Measurements from ENCODE around the gene SPSB3. TPM values are rescaled to one million over a fixed set of nuclear protein-coding genes. Genes with fewer than 3 reads are reported as not detected.

The SPSB3 gene
- total and polyA plus RNA-seq, 9 of the 15 experiments (the other 6 are each of a cell fraction or from before 2014, with no cell fraction given): 0.39 to 37.4 (median 7.1) TPM

DNA sequence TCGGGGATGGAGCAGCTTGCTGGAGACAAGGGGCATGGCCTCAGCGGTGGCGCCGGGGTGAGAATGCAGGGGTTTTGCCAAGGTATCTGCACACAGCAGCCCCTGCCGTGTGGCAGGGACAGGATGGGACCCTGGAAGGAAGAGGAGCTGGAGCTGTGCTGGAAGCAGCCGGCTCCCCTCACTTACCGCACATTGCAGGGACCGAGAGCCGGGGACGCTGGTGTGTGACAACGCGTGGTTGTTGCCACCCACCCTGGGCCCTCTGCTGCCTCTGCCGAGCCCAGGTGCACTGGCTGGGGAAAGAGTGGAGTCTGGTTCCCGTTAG lies 3.4 kb upstream of the SPSB3 start:
- FAIRE-seq (no peak), DNase-seq (ENCODE audit: extremely low read depth in 1 of 4, low spot score in 3 of 4) (no peak), ATAC-seq (no peak)
- Histone ChIP-seq H3K9me1 (ENCODE audit: control insufficient read depth, insufficient read depth, low read length) (no peaks in the 10 kb centered on the region), H3K79me2 (ENCODE audit: control insufficient read depth, insufficient read depth, low read length) (peaks cover 53% of the 10 kb centered on the region), H4K20me1 (replicated peaks; ENCODE audit: control insufficient read depth, insufficient read depth, low read length) (peaks cover 3% of the 10 kb centered on the region; the same call in 1 of the 2 replicates), H3K4me3 (no peak overlapping the region), H3K27ac (ENCODE audit: extremely low read depth, low read depth, low read length) (no peak overlapping the region), H3K27me3 (ENCODE audit: control insufficient read depth in 2 of 2, insufficient read depth in 2 of 2, low read length in 2 of 2) (no peaks in the 10 kb centered on the region), H3K9ac (ENCODE audit: insufficient read depth in 1 of 2, low read depth in 2 of 2, low read length in 2 of 2) (peak overlapping the region in 1 of 2 experiments; percentile 58; a peak in 2 of 4 replicates), H3K4me2 (ENCODE audit: insufficient read depth, low read length) (no peak overlapping the region), H2AFZ (ENCODE audit: low read depth, low read length) (no peak overlapping the region), H3K4me1 (replicated peaks in 1 of 2; ENCODE audit: control insufficient read depth in 2 of 2, insufficient read depth in 2 of 2, low read length in 2 of 2) (peaks cover 4 to 85% of the 10 kb centered on the region in 2 experiments; a peak in 3 of 5 replicates), H3K9me3 (replicated peaks; ENCODE audit: control insufficient read depth, insufficient read depth, low read depth, low read length) (no peaks in the 10 kb centered on the region), H3K36me3 (ENCODE audit: control insufficient read depth, insufficient read depth, low read length) (peaks cover 59% of the 10 kb centered on the region; the same call in 1 of the 3 replicates)
- CTCF ChIA-PET (ENCODE audit: low intra/inter-chr PET ratio): no interaction called here
- BruUV-seq (replicated peaks): no TSS peak
- TF ChIP-seq, protein P1, sequence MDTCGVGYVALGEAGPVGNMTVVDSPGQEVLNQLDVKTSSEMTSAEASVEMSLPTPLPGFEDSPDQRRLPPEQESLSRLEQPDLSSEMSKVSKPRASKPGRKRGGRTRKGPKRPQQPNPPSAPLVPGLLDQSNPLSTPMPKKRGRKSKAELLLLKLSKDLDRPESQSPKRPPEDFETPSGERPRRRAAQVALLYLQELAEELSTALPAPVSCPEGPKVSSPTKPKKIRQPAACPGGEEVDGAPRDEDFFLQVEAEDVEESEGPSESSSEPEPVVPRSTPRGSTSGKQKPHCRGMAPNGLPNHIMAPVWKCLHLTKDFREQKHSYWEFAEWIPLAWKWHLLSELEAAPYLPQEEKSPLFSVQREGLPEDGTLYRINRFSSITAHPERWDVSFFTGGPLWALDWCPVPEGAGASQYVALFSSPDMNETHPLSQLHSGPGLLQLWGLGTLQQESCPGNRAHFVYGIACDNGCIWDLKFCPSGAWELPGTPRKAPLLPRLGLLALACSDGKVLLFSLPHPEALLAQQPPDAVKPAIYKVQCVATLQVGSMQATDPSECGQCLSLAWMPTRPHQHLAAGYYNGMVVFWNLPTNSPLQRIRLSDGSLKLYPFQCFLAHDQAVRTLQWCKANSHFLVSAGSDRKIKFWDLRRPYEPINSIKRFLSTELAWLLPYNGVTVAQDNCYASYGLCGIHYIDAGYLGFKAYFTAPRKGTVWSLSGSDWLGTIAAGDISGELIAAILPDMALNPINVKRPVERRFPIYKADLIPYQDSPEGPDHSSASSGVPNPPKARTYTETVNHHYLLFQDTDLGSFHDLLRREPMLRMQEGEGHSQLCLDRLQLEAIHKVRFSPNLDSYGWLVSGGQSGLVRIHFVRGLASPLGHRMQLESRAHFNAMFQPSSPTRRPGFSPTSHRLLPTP (IDR thresholded peaks at IDR 0.05; ENCODE audit: borderline replicate concordance, extremely low read depth, insufficient read length): no peak
- TF ChIP-seq SAFB2 (IDR thresholded peaks at IDR 0.05; ENCODE audit: borderline replicate concordance, low read depth, low read length, severe bottlenecking): no peak
- no peak for TF ChIP-seq SRF (CRISPR knock-in tag; IDR thresholded peaks at IDR 0.05)
- no peak for TF ChIP-seq KDM1A (IDR thresholded peaks at IDR 0.05)
- no peak for TF ChIP-seq ZNF3 (CRISPR knock-in tag; IDR thresholded peaks at IDR 0.05)
- TF ChIP-seq TCF7L2 (IDR thresholded peaks at IDR 0.05; ENCODE audit: low read depth, low read length): no peak
- TF ChIP-seq, protein P2, sequence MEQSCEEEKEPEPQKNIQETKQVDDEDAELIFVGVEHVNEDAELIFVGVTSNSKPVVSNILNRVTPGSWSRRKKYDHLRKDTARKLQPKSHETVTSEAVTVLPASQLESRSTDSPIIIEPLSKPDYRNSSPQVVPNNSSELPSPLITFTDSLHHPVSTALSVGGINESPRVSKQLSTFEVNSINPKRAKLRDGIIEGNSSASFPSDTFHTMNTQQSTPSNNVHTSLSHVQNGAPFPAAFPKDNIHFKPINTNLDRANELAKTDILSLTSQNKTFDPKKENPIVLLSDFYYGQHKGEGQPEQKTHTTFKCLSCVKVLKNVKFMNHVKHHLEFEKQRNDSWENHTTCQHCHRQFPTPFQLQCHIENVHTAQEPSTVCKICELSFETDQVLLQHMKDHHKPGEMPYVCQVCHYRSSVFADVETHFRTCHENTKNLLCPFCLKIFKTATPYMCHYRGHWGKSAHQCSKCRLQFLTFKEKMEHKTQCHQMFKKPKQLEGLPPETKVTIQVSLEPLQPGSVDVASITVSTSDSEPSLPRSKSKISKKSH (CRISPR knock-in tag; IDR thresholded peaks at IDR 0.05): no peak
- no peak for TF ChIP-seq JUN (IDR thresholded peaks at IDR 0.05; ENCODE audit: borderline replicate concordance, low read depth, low read length)
- TF ChIP-seq JUN (CRISPR knock-in tag; IDR thresholded peaks at IDR 0.05; ENCODE audit: borderline replicate concordance): no peak
- TF ChIP-seq SIN3A (IDR thresholded peaks at IDR 0.05; ENCODE audit: borderline replicate concordance in 2 of 2, control insufficient read depth in 1 of 2, low read depth in 2 of 2, low read length in 2 of 2): no peak
- TF ChIP-seq TAL1 (IDR thresholded peaks at IDR 0.05): no peak
- TF ChIP-seq BCL6 (CRISPR knock-in tag; IDR thresholded peaks at IDR 0.05): no peak
- no peak for TF ChIP-seq KDM2B (CRISPR knock-in tag; IDR thresholded peaks at IDR 0.05)
- TF ChIP-seq, protein P3, sequence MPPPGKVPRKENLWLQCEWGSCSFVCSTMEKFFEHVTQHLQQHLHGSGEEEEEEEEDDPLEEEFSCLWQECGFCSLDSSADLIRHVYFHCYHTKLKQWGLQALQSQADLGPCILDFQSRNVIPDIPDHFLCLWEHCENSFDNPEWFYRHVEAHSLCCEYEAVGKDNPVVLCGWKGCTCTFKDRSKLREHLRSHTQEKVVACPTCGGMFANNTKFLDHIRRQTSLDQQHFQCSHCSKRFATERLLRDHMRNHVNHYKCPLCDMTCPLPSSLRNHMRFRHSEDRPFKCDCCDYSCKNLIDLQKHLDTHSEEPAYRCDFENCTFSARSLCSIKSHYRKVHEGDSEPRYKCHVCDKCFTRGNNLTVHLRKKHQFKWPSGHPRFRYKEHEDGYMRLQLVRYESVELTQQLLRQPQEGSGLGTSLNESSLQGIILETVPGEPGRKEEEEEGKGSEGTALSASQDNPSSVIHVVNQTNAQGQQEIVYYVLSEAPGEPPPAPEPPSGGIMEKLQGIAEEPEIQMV (tag; conservative IDR thresholded peaks at IDR 0.05; ENCODE audit: low read depth): no peak
- in situ Hi-C loops (cut with MboI) (no loop called here), intact Hi-C loops (cut with micrococcal nuclease) (no loop called here)
- 96% methylated on average over 14 of the region's 14 CpGs for WGBS (ENCODE audit: insufficient coverage, low coverage, missing lambda C conversion rate)
- POLR2A ChIA-PET: interaction anchor here (0.7 kb wide), 1 partner anchor 10 kb away, joined by 3 read pairs; no protein-coding TSS in a partner anchor

Measured in K562 (cell line).